Measurements from ENCODE around the gene FUZ.
"Not testable (repeated sequence)": the region's sequence is repeated elsewhere in the genome, so short reads cannot be mapped to it uniquely, and the experiment has no call there.

FUZ gene

GRCh38 chr19:49833599-49833998 lies 20.5 kb upstream of the FUZ start:
- no peak for DNase-seq (ENCODE audit: low read depth in 2 of 3, low spot score in 1 of 3)

- DNase-seq (ENCODE audit: low read depth in 2 of 3, low spot score in 1 of 3) = no peak
Observed at GRCh38 chr19:49832556-49832955, 19.5 kb upstream of the FUZ start.

- DNase-seq (ENCODE audit: low read depth in 2 of 3, low spot score in 1 of 3) = no peak
Observed at GRCh38 chr19:49831592-49831991, 18.5 kb upstream of the FUZ start.

DNA sequence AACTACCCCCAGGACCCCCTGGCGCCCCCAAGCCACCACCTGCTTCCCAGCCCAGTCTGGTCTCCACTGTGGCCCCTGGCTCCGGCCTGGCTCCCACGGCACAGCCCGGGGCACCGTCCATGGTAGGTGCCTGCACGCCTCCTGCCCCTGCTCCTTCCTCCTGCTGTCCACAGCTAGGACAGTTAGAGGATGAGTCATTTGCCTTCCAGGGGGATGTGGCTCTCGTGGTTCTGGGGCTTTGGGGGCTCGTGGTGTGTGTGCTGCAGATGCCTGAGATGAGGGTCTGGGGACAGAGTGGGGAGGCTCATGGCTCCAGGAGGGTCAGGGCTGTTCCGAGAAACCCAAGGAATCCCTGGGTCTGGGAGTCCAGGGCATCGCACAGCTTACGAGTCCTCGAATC lies 17.7 kb upstream of the FUZ start:
- DNase-seq (ENCODE audit: low read depth in 2 of 3, low spot score in 1 of 3) = no peak

- no peak for DNase-seq (ENCODE audit: low read depth in 2 of 3, low spot score in 1 of 3)
Observed at GRCh38 chr19:49829721-49830120, 16.6 kb upstream of the FUZ start.

DNA sequence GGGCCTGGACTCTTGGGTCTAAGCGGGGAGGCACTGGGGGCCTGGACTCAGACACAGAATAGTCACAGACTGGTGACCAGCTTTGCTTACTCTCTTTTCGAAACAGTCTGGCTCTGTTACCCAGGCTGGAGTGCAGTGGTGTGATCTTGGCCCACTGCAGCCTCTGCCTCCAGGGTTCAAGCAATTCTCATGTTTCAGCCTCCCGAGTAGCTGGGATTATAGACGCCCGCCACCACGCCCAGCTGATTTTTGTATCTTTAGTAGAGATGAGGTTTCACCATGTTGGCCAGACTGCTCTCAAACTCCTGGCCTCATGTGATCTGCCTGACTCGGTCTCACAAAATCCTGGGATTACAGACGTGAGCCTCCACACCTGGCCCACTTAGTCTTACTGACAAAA lies 16.1 kb upstream of the FUZ start:
- no peak for DNase-seq (ENCODE audit: low read depth in 2 of 3, low spot score in 1 of 3)

DNA sequence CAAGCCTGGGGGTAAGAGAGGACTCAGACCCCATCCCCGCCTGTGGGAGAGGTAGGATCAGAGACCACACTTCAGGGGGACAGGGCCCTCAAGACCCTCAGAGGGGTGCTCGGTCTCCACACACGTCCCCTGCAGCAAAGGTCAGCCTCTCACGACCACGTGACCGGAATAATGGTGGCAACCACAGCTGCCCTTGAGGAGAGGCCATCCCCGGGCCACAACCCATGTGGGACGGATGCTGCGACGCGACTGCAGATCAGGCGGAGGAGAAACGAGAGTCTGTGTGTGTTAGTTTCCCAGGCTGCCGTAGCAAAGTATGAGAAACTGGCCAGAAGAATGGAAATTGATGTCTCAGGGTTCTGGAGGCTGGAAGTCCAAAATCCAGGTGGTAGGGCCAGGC lies 13.9 kb upstream of the FUZ start:
- DNase-seq (ENCODE audit: low read depth in 2 of 3, low spot score in 1 of 3) = no peak

DNA sequence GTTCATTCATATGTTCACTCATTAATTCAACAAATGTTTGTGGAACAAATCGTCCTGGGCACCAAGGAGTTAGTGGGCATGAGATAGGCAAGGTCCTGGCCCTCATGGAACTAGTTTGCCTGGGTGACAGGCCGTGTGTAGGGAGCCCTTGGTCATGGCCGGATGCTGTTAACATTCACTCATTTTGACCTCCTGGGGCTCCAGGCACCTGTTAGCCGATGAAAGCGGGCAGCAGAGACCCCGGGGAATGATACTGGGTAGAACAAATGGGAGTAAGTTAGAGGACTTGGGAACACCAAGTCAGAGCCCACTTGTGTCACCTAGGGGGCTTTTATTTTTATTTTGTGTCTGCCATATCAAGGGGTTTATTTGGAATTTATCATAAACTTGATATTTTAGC lies 11.6 kb upstream of the FUZ start:
- DNase-seq (ENCODE audit: low read depth in 2 of 3, low spot score in 1 of 3) = no peak

- DNase-seq (ENCODE audit: low read depth in 2 of 3, low spot score in 1 of 3) = no peak
Observed at GRCh38 chr19:49823472-49823871, 10.4 kb upstream of the FUZ start.

- no peak for DNase-seq (ENCODE audit: low read depth in 2 of 3, low spot score in 1 of 3)
Observed at GRCh38 chr19:49820125-49820524, 7.0 kb upstream of the FUZ start.

DNA sequence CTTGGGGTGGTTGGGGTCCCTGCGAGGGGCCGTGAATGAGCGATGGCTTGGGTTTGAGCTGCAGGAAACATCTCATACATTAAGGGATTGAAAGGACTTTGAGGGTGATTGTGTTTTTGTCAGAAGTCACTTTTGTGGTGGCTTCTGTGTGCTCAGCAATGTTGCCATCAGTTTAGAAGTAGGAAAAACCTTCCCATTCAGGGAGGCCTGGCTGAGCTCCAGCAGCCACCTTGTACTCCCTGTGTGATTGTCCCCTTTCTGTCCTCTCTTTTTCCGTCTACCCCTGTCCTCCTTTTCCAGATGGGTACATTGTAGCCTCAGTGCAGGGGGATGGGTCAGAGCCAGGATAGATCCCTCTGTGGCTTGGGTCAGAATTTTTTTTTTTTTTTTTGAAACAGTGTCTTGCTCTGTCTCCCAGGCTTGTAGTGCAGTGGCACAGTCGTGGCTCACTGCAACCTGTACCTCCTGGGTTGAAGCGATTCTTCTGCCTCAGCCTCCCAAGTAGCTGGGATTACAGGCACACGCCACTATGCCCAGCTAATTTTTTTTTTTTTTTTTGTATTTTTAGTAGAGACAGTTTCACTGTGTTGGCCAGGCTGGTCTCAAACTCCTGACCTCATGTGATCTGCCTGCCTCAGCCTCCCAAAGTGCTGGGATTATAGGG lies 6.5 kb upstream of the FUZ start:
- DNase-seq (ENCODE audit: low read depth in 2 of 3, low spot score in 1 of 3) = not testable (repeated sequence)

DNA sequence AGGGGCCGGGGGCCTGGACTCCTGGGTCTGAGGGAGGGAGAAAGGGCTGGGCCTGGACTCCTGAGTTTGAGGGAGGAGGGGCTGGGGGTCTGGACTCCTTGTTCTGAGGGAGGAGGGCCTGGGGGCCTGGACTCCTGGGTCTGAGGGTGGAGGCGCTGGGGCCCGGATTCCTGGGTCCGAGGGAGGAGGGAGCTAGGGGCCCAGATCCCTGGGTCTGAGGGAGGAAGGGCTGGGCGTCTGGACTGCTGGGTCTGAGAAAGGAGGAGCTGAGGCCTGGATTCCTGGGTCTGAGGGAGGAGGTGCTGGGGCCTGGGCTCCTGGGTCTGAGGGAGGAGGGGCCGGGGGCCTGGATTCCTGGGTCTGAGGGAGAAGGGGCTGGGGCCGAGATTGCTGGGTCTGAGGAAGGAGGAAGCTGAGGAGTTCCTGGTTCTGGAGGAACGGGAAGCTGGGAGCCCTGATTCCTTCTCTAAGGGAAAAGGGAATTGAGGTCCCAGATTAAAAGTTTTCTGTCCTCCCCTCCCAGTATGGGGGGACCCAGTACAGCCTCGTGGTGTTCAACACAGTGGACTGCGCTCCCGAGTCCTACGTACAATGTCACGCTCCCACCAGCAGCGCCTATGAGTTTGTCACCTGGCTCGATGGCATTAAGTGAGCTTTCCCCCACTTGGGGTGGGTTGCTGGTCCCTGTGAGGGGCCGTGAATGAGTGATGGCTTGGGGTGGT lies 5.7 kb upstream of the FUZ start:
- DNase-seq (ENCODE audit: low read depth in 2 of 3, low spot score in 1 of 3) = no peak

- peak; percentile 69 to 82 (median 80) for DNase-seq (ENCODE audit: low read depth in 2 of 3, low spot score in 1 of 3)
Observed at GRCh38 chr19:49817964-49818648, 5.0 kb upstream of the FUZ start, which contains the start of gene MED25. Gene MED25 (plus strand): TSS chr19:49818289. CDS start chr19:49818342, 53 bp downstream.

DNA sequence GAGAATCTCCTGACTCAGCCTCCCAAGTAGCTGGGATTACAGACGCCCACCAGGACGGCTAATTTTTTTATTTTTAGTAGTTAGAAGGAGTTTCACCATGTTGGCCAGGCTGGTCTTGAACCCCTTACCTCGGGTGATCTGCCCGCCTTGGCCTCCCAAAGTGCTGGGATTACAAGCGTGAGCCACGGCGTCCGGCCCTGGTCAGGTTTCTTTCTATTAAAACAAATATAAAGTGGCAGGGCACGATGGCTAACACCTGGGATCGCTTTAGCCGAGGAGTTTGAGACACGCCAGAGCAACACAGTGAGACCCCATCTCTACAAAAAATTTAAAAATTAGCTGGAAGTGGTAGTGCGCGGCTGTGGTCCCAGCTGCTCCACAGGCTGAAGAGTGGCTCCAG lies 3.5 kb upstream of the FUZ start:
- DNase-seq (ENCODE audit: low read depth in 2 of 3, low spot score in 1 of 3) = no peak

GRCh38 chr19:49814010-49814409 lies 918 bp upstream of the FUZ start:
- DNase-seq (ENCODE audit: low read depth in 2 of 3, low spot score in 1 of 3) = no peak

GRCh38 chr19:49812452-49812996 lies 568 bp downstream of the FUZ start:
- DNase-seq (ENCODE audit: low read depth in 2 of 3, low spot score in 1 of 3) = no peak

GRCh38 chr19:49811328-49811727 lies 1.8 kb downstream of the FUZ start:
- DNase-seq (ENCODE audit: low read depth in 2 of 3, low spot score in 1 of 3) = no peak

DNA sequence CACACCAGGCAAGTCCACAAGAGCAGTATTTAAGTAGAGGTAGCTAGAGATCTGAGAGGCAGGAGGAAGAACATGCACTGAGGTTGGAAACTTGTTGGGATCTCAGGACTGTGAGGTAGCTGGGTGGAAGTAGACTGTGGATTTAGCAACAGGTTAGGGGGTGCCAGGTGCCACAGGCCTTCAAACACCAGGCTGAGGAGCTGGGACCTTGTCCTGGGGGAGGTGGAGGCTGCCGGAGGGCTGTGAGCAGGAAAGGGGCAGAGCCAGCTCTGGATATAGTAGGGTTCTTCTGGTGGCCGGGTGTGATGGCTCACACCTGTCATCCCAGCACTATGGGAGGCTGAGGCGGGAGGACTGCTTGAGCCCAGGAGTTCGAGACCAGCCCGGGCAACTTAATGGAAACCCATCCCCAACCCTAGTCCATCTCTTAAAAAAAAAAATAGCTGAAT lies 3.1 kb downstream of the FUZ start:
- no peak for DNase-seq (ENCODE audit: low read depth in 2 of 3, low spot score in 1 of 3)

- peak in 1 of 3 donors; percentile 22 for DNase-seq (ENCODE audit: low read depth in 2 of 3, low spot score in 1 of 3)
Observed at GRCh38 chr19:49809160-49809940, 3.7 kb downstream of the FUZ start.

- peak; percentile 73 to 84 (median 76) for DNase-seq (ENCODE audit: low read depth in 2 of 3, low spot score in 1 of 3)
Observed at GRCh38 chr19:49808711-49809159, 4.4 kb downstream of the FUZ start.
